Body of pancreas (tissue), 4 donors: ENCODE results near the gene STAC. TPM values are rescaled to one million over a fixed set of nuclear protein-coding genes. Genes with fewer than 3 reads are reported as not detected.
"Not testable (repeated sequence)": the region's sequence is repeated elsewhere in the genome, so short reads cannot be mapped to it uniquely, and the experiment has no call there.

ENCODE experiments used
- ATAC-seq: fragments of 150-250 bp; one replicate; pipeline ENCODE4 v1.9.1; 2016
- DNase-seq, 4 donors: peaks; one replicate each; pipeline ENCODE4 v3.0.0-alpha.2; 2019
- H3K27ac ChIP-seq, 4 donors: fragments of 200-600 bp; sonication (generic); 1 replicate in 3 of 4; 2 replicates in 1 of 4; pipeline versions ENCODE4 v1.5.1 to v1.6.1; 2016 to 2019; ENCODE audit warnings: mild to moderate bottlenecking in 1 of 4, mixed read lengths in 1 of 4, moderate library complexity in 1 of 4
- H3K27me3 ChIP-seq, 2 donors: fragments of 200-600 bp; sonication (generic); one replicate each; pipeline ENCODE4 v1.6.0; 2016; ENCODE audit warnings: mild to moderate bottlenecking in 1 of 2
- H3K36me3 ChIP-seq, 2 donors: fragments of 200-600 bp; sonication (generic); replicated peaks in 1 of 2; 2 replicates each; pipeline ENCODE4 v1.5.1; 2016; ENCODE audit warnings: low read depth in 2 of 2; ENCODE audit not compliant: insufficient read depth in 1 of 2
- H3K4me1 ChIP-seq: fragments of 200-600 bp; sonication (generic); one replicate; pipeline ENCODE4 v1.6.0; 2016
- H3K4me3 ChIP-seq, 2 donors: fragments of 200-600 bp; sonication (generic); 1 replicate in 1 of 2; 2 replicates in 1 of 2; pipeline ENCODE4 v1.5.1; 2016 to 2019
- H3K9me3 ChIP-seq, 3 donors: fragments of 200-600 bp; sonication (generic); 1 replicate in 2 of 3; 2 replicates in 1 of 3; pipeline ENCODE4 v1.5.1; 2016
- CTCF ChIP-seq, 7 experiments: fragments of 450-650 bp in 4 of 7; fragments of 200-600 bp in 3 of 7; sonication (generic) in 3 of 7; IDR thresholded peaks; one replicate each; pipeline ENCODE4 v1.5.1; 2016 to 2019; ENCODE audit warnings: antibody characterized with exemption in 7 of 7
- POLR2A ChIP-seq, 3 donors: fragments of 450-650 bp; IDR thresholded peaks; one replicate each; pipeline ENCODE4 v1.6.1; 2016; ENCODE audit warnings: antibody characterized with exemption in 3 of 3, mild to moderate bottlenecking in 2 of 3
- WGBS, 2 donors: methylation state at CpG; one replicate each; pipeline ENCODE4 v1.1.5; 2017; 5-methylcytosine and 5-hydroxymethylcytosine counted together
- intact Hi-C: fragments of 100-400 bp; cut with DNase I; formaldehyde crosslinking; loops from one replicate; pipeline ENCODE4 v1.15.1; 2023
- total RNA-seq, 2 donors: library from RNA; depleted of rRNA; stranded (reverse); fragments of >200 nt; gene quantifications; one replicate each; pipeline ENCODE4 v1.1.0, GENCODE V29; 2016

STAC gene
- total RNA-seq, 2 donors from 2014 or later, result 1.3 TPM; not detected in 1

- Histone ChIP-seq H3K9me3 (no peaks in the 10 kb centered on the region), H3K4me3 (no peak overlapping the region), H3K36me3 (no peaks in the 10 kb centered on the region), H3K4me1 (no peaks in the 10 kb centered on the region), H3K27me3 (no peaks in the 10 kb centered on the region), H3K27ac (no peak overlapping the region)
- DNase-seq, result no peak
- no peak for ATAC-seq
- 5 to 12% methylated on average over 1 of the region's 1 CpG for WGBS, 2 donors
- intact Hi-C loops, result no loop called here
- no peak for TF ChIP-seq POLR2A (IDR thresholded peaks at IDR 0.05)
- TF ChIP-seq CTCF (IDR thresholded peaks at IDR 0.05), result no peak
These were observed 71.5 kb downstream of the STAC start for GRCh38 chr3:36451816-36452215.

DNA sequence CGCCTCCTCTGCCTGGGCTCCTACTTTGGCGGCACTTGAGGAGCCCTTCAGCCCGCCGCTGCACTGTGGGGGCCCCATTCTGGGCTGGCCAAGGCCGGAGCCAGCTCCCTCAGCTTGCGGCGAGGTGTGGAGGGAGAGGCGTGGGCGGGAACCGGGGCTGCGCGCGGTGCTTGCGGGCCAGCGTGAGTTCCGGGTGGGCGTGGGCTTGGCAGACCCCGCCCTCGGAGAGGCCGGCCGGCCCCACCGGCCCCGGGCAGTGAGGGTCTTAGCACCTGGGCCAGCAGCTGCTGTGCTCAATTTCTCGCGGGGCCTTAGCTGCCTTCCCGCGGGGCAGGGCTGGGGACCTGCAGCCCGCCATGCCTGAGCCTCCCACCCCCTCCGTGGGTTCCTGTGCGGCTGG, 72.9 kb downstream of the STAC start:
- H3K4me1 ChIP-seq, H3K4me3 ChIP-seq, H3K27me3 ChIP-seq, H3K36me3 ChIP-seq, DNase-seq, H3K27ac ChIP-seq, intact Hi-C loops, H3K9me3 ChIP-seq, ATAC-seq: not testable (repeated sequence)
- 85 to 91% methylated on average over 8 to 22 of the region's 30 CpGs for WGBS, 2 donors

- H3K27me3 ChIP-seq, H3K4me1 ChIP-seq, ATAC-seq, H3K36me3 ChIP-seq, H3K9me3 ChIP-seq, intact Hi-C loops, DNase-seq, H3K27ac ChIP-seq, H3K4me3 ChIP-seq: not testable (repeated sequence)
- 66 to 69% methylated on average over 6 of the region's 6 CpGs for WGBS, 2 donors
These were observed 73.6 kb downstream of the STAC start for GRCh38 chr3:36453896-36454295.

DNA sequence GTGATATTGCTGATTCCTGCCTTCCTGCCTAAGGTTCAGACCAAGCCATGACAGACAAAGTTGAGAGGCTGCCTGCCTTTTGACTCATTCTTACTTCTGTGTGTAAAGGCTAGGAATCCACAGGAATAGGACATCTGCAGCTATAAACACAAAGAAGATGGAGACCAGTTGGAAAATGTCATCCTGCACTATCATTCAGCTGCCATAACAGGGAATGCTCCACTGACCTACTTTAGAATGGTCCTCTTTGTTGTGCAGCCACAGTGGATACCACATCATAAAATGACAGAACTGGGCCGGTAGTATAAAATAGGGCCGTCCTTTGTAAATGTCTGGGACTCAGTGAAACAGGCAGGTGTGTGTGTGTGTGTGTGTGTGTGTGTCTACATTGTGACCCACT, 75.1 kb downstream of the STAC start:
- Histone ChIP-seq H3K36me3 (no peaks in the 10 kb centered on the region), H3K27ac (no peak overlapping the region), H3K4me1 (no peaks in the 10 kb centered on the region), H3K9me3 (no peaks in the 10 kb centered on the region), H3K4me3 (no peak overlapping the region), H3K27me3 (no peaks in the 10 kb centered on the region)
- no peak for ATAC-seq
- no peak for DNase-seq
- TF ChIP-seq POLR2A (IDR thresholded peaks at IDR 0.05) (no peak), CTCF (IDR thresholded peaks at IDR 0.05) (no peak)
- intact Hi-C loops, result no loop called here
- WGBS, 2 donors, result 72 to 84% methylated on average over 2 of the region's 2 CpGs

DNA sequence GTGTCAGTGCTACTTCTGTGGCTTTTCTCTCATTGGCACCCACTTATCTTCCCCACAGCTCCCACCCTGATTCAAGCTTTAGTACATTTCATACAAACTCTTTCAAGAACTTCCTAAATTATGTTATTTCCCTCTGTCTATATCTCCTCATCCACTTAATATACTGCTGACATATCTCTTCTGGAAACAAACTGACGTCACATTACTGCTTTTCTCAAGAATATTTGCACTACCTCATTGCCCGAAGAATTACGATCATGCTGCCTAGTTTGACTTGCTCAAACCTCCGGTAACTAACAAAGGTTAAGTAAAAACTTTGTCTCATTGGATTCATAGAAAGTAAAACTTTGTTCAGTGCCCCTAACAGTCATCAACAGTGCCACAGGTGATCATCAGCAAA, 76.5 kb downstream of the STAC start:
- H3K9me3 ChIP-seq, result no peaks in the 10 kb centered on the region
- no peaks in the 10 kb centered on the region for H3K36me3 ChIP-seq
- H3K4me3 ChIP-seq, result no peak overlapping the region
- 60 to 67% methylated on average over 4 of the region's 4 CpGs for WGBS, 2 donors
- no peaks in the 10 kb centered on the region for H3K4me1 ChIP-seq
- H3K27ac ChIP-seq, result no peak overlapping the region
- H3K27me3 ChIP-seq, result no peaks in the 10 kb centered on the region
- intact Hi-C loops, result no loop called here
- DNase-seq (no peak), ATAC-seq (no peak)
- no peak for TF ChIP-seq POLR2A (IDR thresholded peaks at IDR 0.05)
- TF ChIP-seq CTCF (IDR thresholded peaks at IDR 0.05), result no peak

DNA sequence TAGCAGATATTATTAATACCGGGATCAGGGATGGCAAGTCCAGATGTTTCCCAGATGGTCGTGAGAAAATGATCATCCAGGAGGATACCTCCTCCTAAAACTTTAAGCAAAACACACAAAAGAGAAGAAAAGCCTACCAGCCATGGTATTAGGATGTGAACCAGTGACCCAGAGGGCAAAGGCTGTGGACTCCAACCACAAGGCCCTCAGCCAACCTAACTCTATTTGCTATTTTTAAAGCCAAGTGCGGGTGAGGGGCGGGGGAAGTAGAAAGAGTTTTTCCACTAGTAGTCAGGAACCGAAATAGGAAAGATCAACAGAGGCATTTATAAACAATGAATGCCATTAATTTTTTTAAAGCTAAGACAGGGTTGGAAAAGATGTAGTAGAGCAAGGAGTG, 77.4 kb downstream of the STAC start:
- H3K9me3 ChIP-seq, result no peaks in the 10 kb centered on the region
- no peak overlapping the region for H3K4me3 ChIP-seq
- no peak for DNase-seq
- no peaks in the 10 kb centered on the region for H3K4me1 ChIP-seq
- no peak overlapping the region for H3K27ac ChIP-seq
- WGBS, 2 donors, result 55 to 64% methylated on average over 5 of the region's 5 CpGs
- no peak for ATAC-seq
- H3K36me3 ChIP-seq, result no peaks in the 10 kb centered on the region
- no peak for TF ChIP-seq CTCF (IDR thresholded peaks at IDR 0.05)
- TF ChIP-seq POLR2A (IDR thresholded peaks at IDR 0.05), result no peak
- intact Hi-C loops, result no loop called here
- no peaks in the 10 kb centered on the region for H3K27me3 ChIP-seq
